GM19467 (cell line): Measurements from ENCODE around the gene RBFOX1.

Experiments
- ATAC-seq: cut with Tn5 transposase; IDR thresholded peaks from one replicate; pipeline ENCODE4 v1.9.1; 2021; ENCODE audit warnings: mild to moderate bottlenecking, moderate library complexity; ENCODE audit not compliant: unreplicated experiment

Gene RBFOX1

GRCh38 chr16:7332611-7333010 lies at the start of gene RBFOX1:
Gene RBFOX1, plus strand, starts transcription at chr16:7332845.
- ATAC-seq, result no peak

GRCh38 chr16:7284780-7285179 lies 47.9 kb upstream of the RBFOX1 start:
- ATAC-seq, result no peak

GRCh38 chr16:7285520-7285919 lies 47.1 kb upstream of the RBFOX1 start:
- no peak for ATAC-seq

DNA sequence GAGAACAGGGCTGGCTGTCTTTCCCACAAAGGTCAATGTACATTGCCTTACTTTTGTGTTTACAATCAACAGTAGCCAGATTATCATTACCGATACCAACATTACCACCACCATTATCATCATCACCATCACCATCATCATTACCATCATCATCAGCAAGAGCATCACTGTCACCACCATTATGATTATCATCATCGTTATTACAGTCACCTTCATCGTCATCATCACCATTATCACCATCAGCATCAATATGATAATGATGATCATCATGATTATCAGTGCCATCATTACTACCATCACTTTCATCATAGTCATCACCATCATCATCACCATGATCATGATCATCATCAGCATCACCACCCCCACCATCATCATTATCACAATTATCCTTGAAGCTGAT lies 43.3 kb upstream of the RBFOX1 start:
- ATAC-seq, result no peak

GRCh38 chr16:7290682-7291081 lies 42.0 kb upstream of the RBFOX1 start:
- no peak for ATAC-seq

- no peak for ATAC-seq
Measured at GRCh38 chr16:7294020-7294419, 38.6 kb upstream of the RBFOX1 start.

DNA sequence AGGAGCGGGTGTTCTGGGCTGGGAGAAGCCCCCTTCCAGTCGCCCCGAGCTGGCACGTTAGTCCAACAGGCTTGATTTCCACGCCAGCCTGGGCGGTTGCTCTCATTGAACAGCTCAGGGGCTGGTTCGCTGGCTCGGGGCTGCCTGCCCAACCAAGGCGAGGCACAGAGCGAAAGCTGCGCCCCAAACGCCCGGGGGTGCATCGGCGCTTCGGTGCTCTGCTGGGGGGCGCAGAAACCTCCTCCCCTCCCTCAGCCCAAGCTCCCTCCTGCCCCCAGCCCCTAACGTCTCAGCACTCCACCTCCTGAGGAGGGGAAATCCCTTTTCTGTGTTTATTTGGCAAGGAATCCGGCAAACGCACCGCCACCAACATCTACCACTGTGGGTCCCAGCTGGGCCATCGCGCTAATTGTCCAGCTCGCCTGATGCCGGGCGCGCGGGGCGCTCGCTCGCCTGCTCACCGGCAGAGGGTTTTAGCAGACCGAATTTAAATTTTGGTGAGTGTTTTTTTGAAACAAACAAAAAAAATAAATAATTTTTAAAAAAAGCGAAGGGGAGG lies 29.5 kb upstream of the RBFOX1 start:
- no peak for ATAC-seq

DNA sequence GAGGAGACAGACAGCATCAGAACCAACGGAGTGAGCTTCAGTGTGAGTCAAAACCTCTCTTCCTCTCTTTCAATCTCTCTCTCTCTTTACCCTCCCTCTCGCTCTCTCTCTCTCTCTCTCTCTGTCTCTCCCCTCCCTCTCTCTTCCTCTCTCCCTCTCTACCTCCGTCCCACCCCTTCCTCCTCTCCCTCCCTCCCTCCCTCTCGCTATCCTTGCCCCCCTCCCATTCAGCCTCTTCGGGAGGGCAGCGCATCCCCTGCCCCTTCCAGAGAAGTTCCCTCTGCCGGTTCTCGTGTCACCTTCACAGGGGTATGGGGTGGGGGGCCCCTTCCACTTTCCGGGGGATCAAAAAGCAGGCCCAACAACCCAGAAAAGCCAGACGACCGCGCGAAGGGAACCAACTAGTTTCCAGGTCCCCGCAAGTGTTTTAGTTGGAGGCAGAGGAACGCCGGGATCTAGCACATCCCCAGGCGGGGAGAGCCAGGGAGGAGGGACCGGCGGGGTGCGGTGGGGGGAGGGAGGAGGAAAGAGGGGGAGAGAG lies 28.9 kb upstream of the RBFOX1 start:
- no peak for ATAC-seq

DNA sequence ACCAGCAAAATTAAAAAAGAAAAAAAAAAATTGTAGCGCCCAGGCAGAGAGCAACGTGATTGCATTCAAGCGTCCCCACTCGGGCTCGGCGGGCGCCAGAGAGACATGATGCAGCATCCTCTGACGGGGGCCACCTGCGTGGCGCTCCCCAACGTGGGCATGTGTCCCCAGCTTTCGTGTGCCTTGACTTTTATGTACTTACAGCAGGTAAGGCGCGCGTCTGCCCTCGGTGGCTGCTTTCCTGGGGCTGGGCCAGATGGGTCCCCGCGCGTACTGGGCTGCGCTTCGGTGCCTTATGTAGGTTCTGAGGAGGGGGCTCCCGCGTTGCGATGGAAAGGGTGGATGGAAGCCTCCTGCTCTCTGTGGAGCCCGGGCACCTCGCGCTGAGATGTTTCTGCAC lies 28.4 kb upstream of the RBFOX1 start:
- ATAC-seq, result no peak

DNA sequence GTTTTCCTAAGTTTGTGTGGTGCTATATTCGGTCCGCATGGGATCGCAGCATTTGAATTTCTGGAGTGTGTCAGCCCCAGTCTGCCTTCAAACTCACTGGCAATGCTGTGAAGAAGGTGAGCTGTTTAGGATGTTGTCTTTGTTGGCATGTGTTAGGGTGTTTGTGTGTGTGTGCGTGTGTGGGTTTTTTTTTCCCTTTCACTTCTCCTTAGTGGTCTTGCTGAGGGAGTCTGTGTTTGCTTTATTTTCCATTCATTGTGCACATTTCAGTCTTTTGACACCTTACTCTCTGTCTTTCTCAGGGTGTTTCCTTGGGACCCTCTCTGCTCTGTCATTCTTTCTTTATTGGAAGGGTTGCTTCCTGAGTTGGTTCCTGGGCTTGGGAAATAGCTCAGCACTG lies 27.7 kb upstream of the RBFOX1 start:
- ATAC-seq, result no peak

GRCh38 chr16:7313170-7313569 lies 19.5 kb upstream of the RBFOX1 start:
- no peak for ATAC-seq

DNA sequence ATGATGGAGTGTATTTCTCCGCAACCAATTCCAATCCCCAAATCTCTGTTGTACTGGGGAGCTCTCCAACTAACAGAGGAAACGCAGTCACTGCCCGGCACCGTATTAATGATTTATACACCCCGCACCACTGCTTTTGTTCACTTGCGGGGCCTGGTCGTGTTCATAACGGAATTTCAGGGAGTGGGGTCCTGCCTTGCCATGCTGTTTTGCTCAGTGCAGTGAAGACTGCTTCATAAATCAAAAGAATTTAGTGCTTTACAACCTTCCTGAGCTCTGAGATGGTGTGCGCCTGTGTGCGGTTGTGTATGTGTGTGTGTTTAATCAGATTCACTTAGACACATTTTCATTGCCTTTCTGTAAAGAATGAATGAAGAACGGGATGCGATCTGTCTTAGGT lies 18.5 kb upstream of the RBFOX1 start:
- no peak for ATAC-seq

GRCh38 chr16:7315813-7316212 lies 16.8 kb upstream of the RBFOX1 start:
- ATAC-seq, result no peak

- ATAC-seq, result no peak
Measured at GRCh38 chr16:7316281-7316888, 16.3 kb upstream of the RBFOX1 start.

GRCh38 chr16:7317982-7318381 lies 14.7 kb upstream of the RBFOX1 start:
- no peak for ATAC-seq

- no peak for ATAC-seq
Measured at GRCh38 chr16:7318686-7319085, 14.0 kb upstream of the RBFOX1 start.

- ATAC-seq, result no peak
Measured at GRCh38 chr16:7319514-7319913, 13.1 kb upstream of the RBFOX1 start.

DNA sequence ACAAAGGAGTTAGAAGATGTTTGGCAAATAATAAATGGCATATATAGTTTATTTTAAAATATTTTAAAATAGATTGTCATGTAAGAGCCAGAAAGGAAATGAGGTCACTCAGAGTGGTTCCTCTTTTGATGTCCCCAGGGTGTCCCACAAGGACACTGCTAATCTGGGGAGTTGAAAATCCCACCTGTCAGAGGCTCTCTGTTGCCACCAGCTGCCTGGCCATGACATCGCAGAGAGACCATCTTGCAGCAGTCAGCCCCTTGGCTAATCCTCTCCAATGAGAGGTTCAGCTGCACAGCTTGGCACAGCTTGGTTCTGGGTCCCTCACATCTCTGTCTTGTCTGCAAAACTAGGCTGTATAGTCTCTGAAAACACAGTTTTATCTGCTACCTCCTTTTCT lies 11.0 kb upstream of the RBFOX1 start:
- no peak for ATAC-seq

DNA sequence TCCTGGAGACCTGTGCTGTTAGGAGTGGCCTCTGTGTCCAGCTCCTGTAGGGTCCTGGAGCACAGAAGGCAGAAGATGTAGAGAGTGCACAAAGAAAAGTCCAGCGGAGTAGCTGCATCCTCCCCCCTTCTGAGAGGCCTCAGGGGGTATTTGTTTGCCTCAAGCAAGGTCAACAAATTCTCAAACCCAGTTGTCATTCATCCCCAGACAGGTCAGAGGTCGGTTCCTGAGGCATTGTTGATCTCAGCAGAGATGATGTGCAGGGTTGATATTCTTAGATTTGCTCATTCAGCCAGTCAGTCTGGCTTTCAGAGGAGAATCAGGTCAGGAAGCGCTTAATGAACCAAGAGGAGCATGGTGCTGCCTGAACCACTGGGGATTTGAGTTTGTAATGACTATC lies 8.3 kb upstream of the RBFOX1 start:
- ATAC-seq, result no peak

DNA sequence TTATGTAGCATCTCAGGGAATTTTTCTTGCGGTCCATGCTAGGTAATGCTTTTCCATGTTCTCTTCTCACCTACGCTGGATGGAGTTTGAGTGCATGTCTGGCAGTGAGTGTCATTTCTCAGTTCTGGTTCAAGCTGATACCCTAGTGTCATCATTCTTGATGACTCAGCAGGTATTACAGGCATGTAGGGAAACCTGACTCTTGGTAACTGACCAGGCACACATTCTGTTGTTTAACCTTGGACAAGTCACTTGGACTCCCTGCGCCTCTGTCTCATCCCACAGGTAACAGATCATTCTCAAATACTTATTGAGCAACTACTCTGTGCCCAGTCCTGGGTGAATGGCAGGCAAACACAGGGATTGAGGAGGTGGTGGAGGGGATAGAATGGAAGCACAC lies 6.8 kb upstream of the RBFOX1 start:
- no peak for ATAC-seq

GRCh38 chr16:7330709-7331108 lies 1.9 kb upstream of the RBFOX1 start:
- no peak for ATAC-seq

DNA sequence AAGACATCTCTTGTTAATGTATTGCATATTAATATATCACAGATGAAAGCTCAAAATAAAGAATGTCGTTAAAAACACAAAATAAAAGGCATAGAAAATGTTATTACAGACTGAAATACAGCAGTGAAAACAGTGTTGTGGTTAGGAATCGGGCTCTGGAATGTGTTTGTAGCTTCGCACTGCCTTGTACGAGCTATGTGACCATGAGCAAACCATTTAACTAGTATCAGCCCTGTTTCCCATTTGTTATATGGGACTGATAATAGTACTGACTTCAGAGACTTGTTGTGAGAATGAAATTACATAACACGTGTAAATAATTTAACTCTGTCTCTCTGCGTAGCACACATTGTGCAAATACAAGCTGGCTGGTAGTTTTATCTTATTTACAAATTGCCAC lies 648 bp upstream of the RBFOX1 start:
- no peak for ATAC-seq

DNA sequence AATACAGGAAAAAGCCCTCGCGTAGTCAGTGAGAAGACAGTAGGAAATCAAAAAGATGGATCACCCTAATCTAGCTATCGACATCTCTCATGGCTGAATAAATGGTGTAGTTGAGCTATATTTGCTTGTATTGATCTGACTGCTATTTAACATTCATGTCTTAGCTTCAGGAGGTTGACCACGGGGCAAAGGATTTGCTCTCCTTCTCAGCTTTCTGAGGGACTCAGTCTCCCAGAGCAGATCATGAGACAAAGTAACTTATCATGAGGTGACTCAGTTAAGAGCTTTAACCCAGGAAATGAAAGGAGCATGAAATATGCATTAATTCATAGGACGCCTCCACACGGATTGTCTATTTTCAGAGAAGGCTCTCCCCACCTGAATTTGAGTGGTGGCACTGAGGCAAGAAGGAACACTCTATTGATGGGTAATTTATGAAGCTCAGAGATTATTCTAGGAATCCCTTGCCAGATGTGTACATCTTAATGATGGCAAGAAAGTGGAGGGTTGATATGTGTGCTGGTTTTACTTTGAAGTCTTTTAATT lies 608 bp downstream of the RBFOX1 start:
- ATAC-seq, result no peak
